ENCODE results near the gene ADAM22. TPM values are rescaled to one million over a fixed set of nuclear protein-coding genes. Genes with fewer than 3 reads are reported as not detected.

Gene ADAM22
- total and polyA plus RNA-seq, 10 donors = 0.43 to 4.4 (median 3.0) TPM

DNA sequence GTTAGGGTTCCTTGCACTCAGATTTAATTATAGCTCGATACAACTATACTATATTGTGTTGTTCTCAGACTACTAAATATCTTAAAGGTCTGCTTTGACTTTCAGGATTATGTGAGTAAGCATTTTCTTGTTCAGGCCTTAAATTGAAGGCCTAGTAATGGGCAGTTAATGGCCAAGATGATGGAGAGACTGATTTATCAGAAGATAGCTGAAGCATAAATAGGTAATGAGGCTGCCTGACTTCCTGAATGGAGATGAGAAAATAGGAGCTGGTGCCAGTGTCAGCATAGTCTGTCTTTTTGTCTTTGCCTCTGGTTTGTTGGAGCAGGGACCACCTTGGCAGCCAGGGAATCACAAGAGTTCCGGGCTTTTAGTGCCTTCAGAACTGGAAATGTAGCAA, 32.2 kb downstream of the ADAM22 start:
- TF ChIP-seq POLR2A (IDR thresholded peaks at IDR 0.05) (no peak), POLR2AphosphoS5 (IDR thresholded peaks at IDR 0.05) (no peak)
- TF ChIP-seq, protein P1, sequence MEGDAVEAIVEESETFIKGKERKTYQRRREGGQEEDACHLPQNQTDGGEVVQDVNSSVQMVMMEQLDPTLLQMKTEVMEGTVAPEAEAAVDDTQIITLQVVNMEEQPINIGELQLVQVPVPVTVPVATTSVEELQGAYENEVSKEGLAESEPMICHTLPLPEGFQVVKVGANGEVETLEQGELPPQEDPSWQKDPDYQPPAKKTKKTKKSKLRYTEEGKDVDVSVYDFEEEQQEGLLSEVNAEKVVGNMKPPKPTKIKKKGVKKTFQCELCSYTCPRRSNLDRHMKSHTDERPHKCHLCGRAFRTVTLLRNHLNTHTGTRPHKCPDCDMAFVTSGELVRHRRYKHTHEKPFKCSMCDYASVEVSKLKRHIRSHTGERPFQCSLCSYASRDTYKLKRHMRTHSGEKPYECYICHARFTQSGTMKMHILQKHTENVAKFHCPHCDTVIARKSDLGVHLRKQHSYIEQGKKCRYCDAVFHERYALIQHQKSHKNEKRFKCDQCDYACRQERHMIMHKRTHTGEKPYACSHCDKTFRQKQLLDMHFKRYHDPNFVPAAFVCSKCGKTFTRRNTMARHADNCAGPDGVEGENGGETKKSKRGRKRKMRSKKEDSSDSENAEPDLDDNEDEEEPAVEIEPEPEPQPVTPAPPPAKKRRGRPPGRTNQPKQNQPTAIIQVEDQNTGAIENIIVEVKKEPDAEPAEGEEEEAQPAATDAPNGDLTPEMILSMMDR (IDR thresholded peaks at IDR 0.05 in 8 of 11, conservative IDR thresholded peaks at IDR 0.05 in 3 of 11) = no peak

DNA sequence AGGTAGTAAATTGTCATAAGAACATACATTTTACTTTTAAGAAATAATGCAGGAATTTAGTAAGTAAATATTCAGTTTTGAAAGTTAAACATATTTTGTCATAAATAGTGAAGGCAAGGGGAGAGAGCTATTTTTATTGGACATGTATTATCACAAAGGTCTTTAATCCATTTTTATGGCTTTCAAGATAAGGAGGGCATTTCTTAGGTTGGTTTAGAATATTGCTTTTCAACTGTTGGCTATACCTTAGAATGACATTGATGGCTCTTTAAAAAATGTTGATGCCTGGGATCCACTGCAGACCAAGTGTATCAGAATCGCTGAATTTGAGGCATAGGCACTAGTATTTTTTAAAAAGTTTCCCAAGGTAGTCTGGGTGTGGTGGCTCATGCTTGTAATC, 34.0 kb downstream of the ADAM22 start:
- no peak overlapping the region for H3K27ac ChIP-seq
- no peaks in the 10 kb centered on the region for H3K27me3 ChIP-seq (replicated peaks in 1 of 7)
- H3K4me1 ChIP-seq = no peaks in the 10 kb centered on the region
- H3K4me3 ChIP-seq = no peak overlapping the region
- intact Hi-C loops (cut with DNase I; ENCODE audit: low total_unique reads) = no loop called here
- no peaks in the 10 kb centered on the region for H3K36me3 ChIP-seq
- DNase-seq = no peak
- no peaks in the 10 kb centered on the region for H3K9me3 ChIP-seq
- WGBS, 5 donors = 94 to 100% (median 96%) methylated on average over 1 of the region's 1 CpG
- TF ChIP-seq POLR2AphosphoS5 (IDR thresholded peaks at IDR 0.05) (no peak), POLR2A (IDR thresholded peaks at IDR 0.05) (no peak)
- TF ChIP-seq, protein P1 (IDR thresholded peaks at IDR 0.05 in 8 of 11, conservative IDR thresholded peaks at IDR 0.05 in 3 of 11) = no peak

More for the DNA sequence above, 32.2 kb downstream of the ADAM22 start:
- H3K9me3 ChIP-seq = no peaks in the 10 kb centered on the region
- no peak overlapping the region for H3K27ac ChIP-seq
- no peaks in the 10 kb centered on the region for H3K36me3 ChIP-seq
- intact Hi-C loops (cut with DNase I; ENCODE audit: low total_unique reads) = no loop called here
- H3K4me1 ChIP-seq = no peaks in the 10 kb centered on the region
- no peak overlapping the region for H3K4me3 ChIP-seq
- H3K27me3 ChIP-seq (replicated peaks in 1 of 7) = no peaks in the 10 kb centered on the region
- 86 to 92% (median 90%) methylated on average over 2 of the region's 2 CpGs for WGBS, 5 donors
- no peak for DNase-seq

DNA sequence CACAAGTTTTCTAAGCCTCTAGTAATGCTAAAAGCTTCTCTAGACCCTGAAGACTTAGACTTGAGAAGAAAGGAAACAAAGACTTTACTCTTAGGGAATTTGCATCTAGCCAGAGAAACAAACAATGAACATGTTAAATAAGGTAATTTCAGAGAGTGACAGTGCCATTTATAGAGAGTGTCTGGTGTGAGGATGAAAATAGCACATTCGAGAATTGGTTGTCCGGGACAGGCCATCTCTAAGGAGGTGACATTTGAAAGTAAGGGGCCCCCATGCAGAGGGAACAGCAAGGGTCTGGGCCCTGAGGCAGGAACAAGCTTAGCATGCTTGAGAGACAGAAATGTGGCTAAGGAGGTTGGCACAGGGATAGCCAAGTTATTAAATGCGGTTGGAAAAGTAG, 48.1 kb downstream of the ADAM22 start:
- no peak overlapping the region for H3K27ac ChIP-seq
- no peak for DNase-seq
- 93 to 98% (median 96%) methylated on average over 3 of the region's 3 CpGs for WGBS, 5 donors
- intact Hi-C loops (cut with DNase I; ENCODE audit: low total_unique reads) = no loop called here
- H3K9me3 ChIP-seq = no peaks in the 10 kb centered on the region
- H3K4me1 ChIP-seq = no peaks in the 10 kb centered on the region
- no peak overlapping the region for H3K4me3 ChIP-seq
- no peaks in the 10 kb centered on the region for H3K27me3 ChIP-seq (replicated peaks in 1 of 7)
- no peaks in the 10 kb centered on the region for H3K36me3 ChIP-seq
- TF ChIP-seq POLR2AphosphoS5 (IDR thresholded peaks at IDR 0.05) (no peak), POLR2A (IDR thresholded peaks at IDR 0.05) (no peak)
- TF ChIP-seq, protein P1 (IDR thresholded peaks at IDR 0.05 in 8 of 11, conservative IDR thresholded peaks at IDR 0.05 in 3 of 11) = no peak

DNA sequence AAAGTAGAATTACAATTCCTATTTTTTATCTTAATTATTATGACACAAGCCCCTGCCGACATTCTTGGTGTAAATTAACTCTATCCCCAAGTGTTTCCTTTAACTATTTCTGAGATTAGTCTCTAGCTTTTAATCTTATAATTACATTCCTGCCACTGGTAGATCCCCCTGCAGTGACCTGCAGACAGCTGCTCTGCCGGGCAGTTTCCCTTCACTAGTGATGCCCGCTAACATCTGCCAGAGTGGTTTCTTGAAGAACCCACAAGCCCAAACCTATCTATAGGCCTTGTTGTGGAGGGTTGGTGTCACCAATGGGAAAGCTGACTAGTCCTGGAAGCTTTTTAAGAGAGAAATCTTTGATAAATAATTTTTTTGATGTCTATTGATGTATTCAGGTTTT, 50.0 kb downstream of the ADAM22 start:
- H3K27me3 ChIP-seq (replicated peaks in 1 of 7) = no peaks in the 10 kb centered on the region
- H3K36me3 ChIP-seq = no peaks in the 10 kb centered on the region
- 87 to 94% (median 91%) methylated on average over 3 of the region's 3 CpGs for WGBS, 5 donors
- H3K27ac ChIP-seq = no peak overlapping the region
- no peaks in the 10 kb centered on the region for H3K9me3 ChIP-seq
- no peak for TF ChIP-seq POLR2A (IDR thresholded peaks at IDR 0.05)
- TF ChIP-seq, protein P1 (IDR thresholded peaks at IDR 0.05 in 8 of 11, conservative IDR thresholded peaks at IDR 0.05 in 3 of 11) = no peak
- no peak for TF ChIP-seq POLR2AphosphoS5 (IDR thresholded peaks at IDR 0.05)
- no peaks in the 10 kb centered on the region for H3K4me1 ChIP-seq
- intact Hi-C loops (cut with DNase I; ENCODE audit: low total_unique reads) = no loop called here
- H3K4me3 ChIP-seq = no peak overlapping the region
- DNase-seq = no peak

Measured in spleen (tissue), 11 donors.